Smooth muscle cell (in vitro differentiated cells): ENCODE measurements around the gene POLR2A. TPM values are rescaled to one million over a fixed set of nuclear protein-coding genes. Genes with fewer than 3 reads are reported as not detected.
A peak's percentile ranks its signal among the peaks of the same experiment; 100 is the strongest.

ENCODE experiments used
- DNase-seq: peaks from one replicate; lab custom pipeline; 2025; ENCODE audit not compliant: unreplicated experiment; lab: John Stamatoyannopoulos, UW
- H2AFZ ChIP-seq: fragments of 200-600 bp; sonication (generic); 2 replicates; pipeline ENCODE4 v1.6.0; 2016; ENCODE audit warnings: antibody characterized with exemption, low read depth, mild to moderate bottlenecking
- H3F3A ChIP-seq: fragments of 200-600 bp; sonication (generic); 2 replicates; pipeline ENCODE4 v1.6.0; 2017; ENCODE audit warnings: antibody characterized with exemption, low read depth
- H3K27ac ChIP-seq: fragments of 200-600 bp; sonication (generic); 2 replicates; pipeline ENCODE4 v1.5.1; 2016; ENCODE audit warnings: low read depth, mild to moderate bottlenecking
- H3K27me3 ChIP-seq: fragments of 200-600 bp; sonication (generic); 2 replicates; pipeline ENCODE4 v1.6.1; 2016; ENCODE audit warnings: low read depth, mild to moderate bottlenecking
- H3K36me3 ChIP-seq: fragments of 200-600 bp; sonication (generic); 2 replicates; pipeline ENCODE4 v1.5.1; 2016; ENCODE audit warnings: low read depth
- H3K4me1 ChIP-seq: fragments of 200-600 bp; sonication (generic); 2 replicates; pipeline ENCODE4 v1.5.1; 2016; ENCODE audit warnings: low read depth
- H3K4me2 ChIP-seq: fragments of 200-600 bp; sonication (generic); 2 replicates; pipeline ENCODE4 v1.6.0; 2016; ENCODE audit warnings: mild to moderate bottlenecking
- H3K4me3 ChIP-seq: fragments of 200-600 bp; sonication (generic); 2 replicates; pipeline ENCODE4 v1.5.1; 2016; ENCODE audit warnings: mild to moderate bottlenecking
- H3K79me2 ChIP-seq: fragments of 200-600 bp; sonication (generic); 2 replicates; pipeline ENCODE4 v1.6.0; 2016; ENCODE audit warnings: low read depth, mild to moderate bottlenecking
- H3K9ac ChIP-seq: fragments of 200-600 bp; sonication (generic); 2 replicates; pipeline ENCODE4 v1.6.0; 2016; ENCODE audit warnings: low read depth
- H3K9me3 ChIP-seq: fragments of 200-600 bp; sonication (generic); replicated peaks from 2 replicates; pipeline ENCODE4 v1.5.1; 2016; ENCODE audit warnings: low read depth
- H4K20me1 ChIP-seq: fragments of 200-600 bp; sonication (generic); 2 replicates; pipeline ENCODE4 v1.6.0; 2016; ENCODE audit warnings: low read depth
- CTCF ChIP-seq: fragments of 200-600 bp; sonication (generic); IDR thresholded peaks from 2 replicates; pipeline ENCODE4 v1.5.1; 2017; ENCODE audit warnings: borderline replicate concordance, mild to moderate bottlenecking, antibody characterized with exemption; ENCODE audit not compliant: insufficient read depth, poor library complexity, severe bottlenecking
- WGBS: methylation state at CpG from one replicate; pipeline ENCODE4 v1.1.7; 2016; ENCODE audit warnings: low lambda C conversion rate; 5-methylcytosine and 5-hydroxymethylcytosine counted together
- polyA plus RNA-seq: library from polyadenylated mRNA; unstranded; fragments of >200 nt; fragmentation: Nextera tagmentation; extraction: Ambion mirVana; gene quantifications from 2 replicates; pipeline ENCODE4 v1.2.1, GENCODE V29; 2016
- total RNA-seq: library from RNA; depleted of rRNA; stranded (reverse); fragments of >200 nt; gene quantifications from 2 replicates; pipeline ENCODE4 v1.2.3, GENCODE V29; 2014

POLR2A gene
- total and polyA plus RNA-seq, 2 experiments from 2014 or later = 72.0 to 80.2 TPM

GRCh38 chr17:7477392-7478275, 6.5 kb upstream of the POLR2A start:
- Histone ChIP-seq H2AFZ (no peak overlapping the region), H4K20me1 (peaks cover 57% of the 10 kb centered on the region), H3K36me3 (no peaks in the 10 kb centered on the region), H3K79me2 (peaks cover 67% of the 10 kb centered on the region), H3K27ac (peak overlapping the region; percentile 96), H3K4me2 (peak overlapping the region; percentile 98), H3K27me3 (no peaks in the 10 kb centered on the region), H3K9me3 (no peaks in the 10 kb centered on the region), H3F3A (peaks cover 21% of the 10 kb centered on the region), H3K4me3 (peak overlapping the region; percentile 97), H3K9ac (peak overlapping the region; percentile 99), H3K4me1 (peaks cover 19% of the 10 kb centered on the region)
- peak; percentile 67 for DNase-seq
- 14% methylated on average over 23 of the region's 26 CpGs for WGBS
- TF ChIP-seq CTCF = no peak

GRCh38 chr17:7478276-7479212, 5.6 kb upstream of the POLR2A start:
- Histone ChIP-seq H3K27me3 (no peaks in the 10 kb centered on the region), H3K27ac (peak overlapping the region; percentile 96), H3K9ac (peak overlapping the region; percentile 99), H3K4me3 (peak overlapping the region; percentile 97), H3K79me2 (peaks cover 60% of the 10 kb centered on the region), H2AFZ (no peak overlapping the region), H4K20me1 (peaks cover 48% of the 10 kb centered on the region), H3K36me3 (no peaks in the 10 kb centered on the region), H3K4me2 (peak overlapping the region; percentile 98), H3F3A (peaks cover 21% of the 10 kb centered on the region), H3K4me1 (peaks cover 22% of the 10 kb centered on the region), H3K9me3 (no peaks in the 10 kb centered on the region)
- no peak for DNase-seq
- 36% methylated on average over 23 of the region's 40 CpGs for WGBS
- no peak for TF ChIP-seq CTCF

GRCh38 chr17:7479213-7480088, 4.7 kb upstream of the POLR2A start, which contains the start of gene ZBTB4:
ZBTB4 (minus strand) TSS chr17:7479631; CDS start chr17:7466801, 12,830 bp downstream.
- Histone ChIP-seq H3K36me3 (no peaks in the 10 kb centered on the region), H3K4me1 (peaks cover 22% of the 10 kb centered on the region), H3K4me3 (peak within 1 kb of the TSS; percentile 97), H3K27ac (peak within 1 kb of the TSS; percentile 96), H3K27me3 (no peaks in the 10 kb centered on the region), H2AFZ (peak within 1 kb of the TSS; percentile 64), H3K9me3 (no peaks in the 10 kb centered on the region), H3F3A (peaks cover 21% of the 10 kb centered on the region), H3K4me2 (peak within 1 kb of the TSS; percentile 98), H4K20me1 (peaks cover 39% of the 10 kb centered on the region), H3K79me2 (peaks cover 51% of the 10 kb centered on the region), H3K9ac (peak within 1 kb of the TSS; percentile 99)
- 3% methylated on average over 19 of the region's 92 CpGs for WGBS
- peak; percentile 37 for DNase-seq
- no peak for TF ChIP-seq CTCF
